OCI-LY7 (cell line): ENCODE results near the gene TMTC1. TPM values are rescaled to one million over a fixed set of nuclear protein-coding genes. Genes with fewer than 3 reads are reported as not detected.

ENCODE experiments used
- BruUV-seq: library from RNA; stranded (reverse); fragments of 400-500 nt; replicated peaks from 2 replicates; lab custom pipeline; 2021; lab: Mats Ljungman, UMichigan
- CTCF ChIA-PET: fragments of 300-600 bp; sonication (Branson Sonifier 250); formaldehyde crosslinking; loops from one replicate; lab custom pipeline; 2022; ENCODE audit warnings: antibody characterized with exemption; ENCODE audit not compliant: unreplicated experiment; lab: Charles Lee
- POLR2A ChIA-PET: fragments of 300-600 bp; sonication (Branson Sonifier 250); formaldehyde crosslinking; loops from one replicate; lab custom pipeline; 2022; ENCODE audit warnings: antibody characterized with exemption; lab: Charles Lee
- DNase-seq: peaks from one replicate; pipeline ENCODE4 v3.0.0-alpha.2; 2015; ENCODE audit warnings: low spot score
- H2AFZ ChIP-seq: fragments of 200-600 bp; sonication (generic), shearing (Covaris generic); 2 replicates; pipeline ENCODE4 v1.6.1; 2014; ENCODE audit warnings: mild to moderate bottlenecking, antibody characterized with exemption, low read length, moderate library complexity
- H3K27ac ChIP-seq: fragments of 200-600 bp; sonication (generic); 2 replicates; pipeline ENCODE4 v1.5.1; 2014; ENCODE audit warnings: mixed run types, low read depth, mild to moderate bottlenecking, moderate library complexity, low read length, inconsistent platforms; ENCODE audit not compliant: poor library complexity, severe bottlenecking
- H3K36me3 ChIP-seq: fragments of 200-600 bp; sonication (generic); 2 replicates; pipeline ENCODE4 v1.6.1; 2014; ENCODE audit warnings: mild to moderate bottlenecking, antibody characterized with exemption, low read length, moderate library complexity, mixed read lengths; ENCODE audit not compliant: insufficient read depth
- H3K4me1 ChIP-seq: fragments of 200-600 bp; sonication (generic); 2 replicates; pipeline ENCODE4 v1.5.1; 2014; ENCODE audit warnings: mild to moderate bottlenecking, low read length; ENCODE audit not compliant: insufficient read depth, poor library complexity, severe bottlenecking
- H3K4me2 ChIP-seq: fragments of 200-600 bp; sonication (generic); 2 replicates; pipeline ENCODE4 v1.6.1; 2014; ENCODE audit warnings: mild to moderate bottlenecking, low read length
- H3K4me3 ChIP-seq: fragments of 200-600 bp; sonication (generic); 2 replicates; pipeline ENCODE4 v1.5.1; 2014; ENCODE audit warnings: mild to moderate bottlenecking, low read depth, low read length; ENCODE audit not compliant: poor library complexity, severe bottlenecking
- H3K79me2 ChIP-seq: fragments of 200-600 bp; sonication (generic); 2 replicates; pipeline ENCODE4 v1.6.1; 2016; ENCODE audit warnings: low read depth, mild to moderate bottlenecking, low read length, moderate library complexity, mixed read lengths; ENCODE audit not compliant: insufficient read depth
- H3K9me2 ChIP-seq: fragments of 200-600 bp; sonication (generic); 2 replicates; pipeline ENCODE4 v1.6.1; 2016; ENCODE audit warnings: mild to moderate bottlenecking, low read length, mixed read lengths; ENCODE audit not compliant: insufficient read depth
- H3K9me3 ChIP-seq: fragments of 200-600 bp; sonication (generic); 2 replicates; pipeline ENCODE4 v1.6.1; 2014; ENCODE audit warnings: mild to moderate bottlenecking, mixed run types, low read length, mixed read lengths
- H4K20me1 ChIP-seq: fragments of 200-600 bp; sonication (generic); 2 replicates; pipeline ENCODE4 v1.6.1; 2014; ENCODE audit warnings: mild to moderate bottlenecking, antibody characterized with exemption, low read length, moderate library complexity, mixed read lengths; ENCODE audit not compliant: insufficient read depth
- EZH2phosphoT487 ChIP-seq: fragments of 200-600 bp; sonication (generic); IDR thresholded peaks from 2 replicates; pipeline ENCODE4 v1.6.1; 2018; ENCODE audit warnings: low read depth, borderline replicate concordance, mild to moderate bottlenecking, mixed run types, antibody characterized with exemption, low read length, moderate library complexity, mixed read lengths
- intact Hi-C: fragments of 100-400 bp; cut with micrococcal nuclease; formaldehyde crosslinking; loops from one replicate; pipeline ENCODE4 v1.10.0; 2022; ENCODE audit not compliant: unreplicated experiment
- total RNA-seq, 2 experiments: library from RNA; depleted of rRNA in 1 of 2; stranded (reverse); fragments of >200 nt in 1 of 2; shearing (Covaris generic) in 1 of 2; gene quantifications; 2 replicates each; pipeline ENCODE4 v1.2.3, GENCODE V29; 2014 to 2022
- TF ChIP-seq, protein P1 (sequence below): fragments of 200-600 bp; sonication (generic); conservative IDR thresholded peaks from 2 replicates; pipeline ENCODE4 v1.5.1; 2014; ENCODE audit warnings: mild to moderate bottlenecking, antibody characterized with exemption, low read length, moderate library complexity, mixed read lengths

The TMTC1 gene
- total RNA-seq, 2 experiments from 2014 or later: not detected

DNA sequence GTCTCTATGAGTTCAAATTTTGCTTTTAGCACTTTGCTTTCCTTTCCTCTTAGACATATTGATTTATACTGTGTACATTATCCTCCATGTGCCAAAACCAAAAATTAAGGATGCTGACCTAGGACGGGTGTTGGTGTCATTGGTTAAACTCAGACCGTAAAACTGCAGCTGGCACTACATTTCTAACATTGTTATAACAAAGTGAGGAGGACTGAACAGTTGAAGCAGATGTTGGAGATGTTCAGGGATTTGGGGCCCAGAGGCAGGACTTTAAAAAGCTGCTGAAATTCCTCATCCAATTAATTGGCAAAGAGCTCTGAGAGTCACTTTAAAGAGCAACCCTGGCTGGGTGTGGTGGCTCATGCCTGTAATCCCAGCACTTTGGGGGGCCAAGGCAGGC lies 72.4 kb downstream of the TMTC1 start:
- Histone ChIP-seq H3K4me1 (no peaks in the 10 kb centered on the region), H3K4me3 (no peak overlapping the region), H3K4me2 (no peak overlapping the region), H3K9me3 (no peaks in the 10 kb centered on the region), H2AFZ (no peak overlapping the region), H3K9me2 (no peaks in the 10 kb centered on the region), H4K20me1 (no peaks in the 10 kb centered on the region), H3K79me2 (no peaks in the 10 kb centered on the region), H3K36me3 (no peaks in the 10 kb centered on the region), H3K27ac (no peak overlapping the region)
- intact Hi-C loops: no loop called here
- CTCF ChIA-PET: no interaction called here
- TF ChIP-seq, protein P1, sequence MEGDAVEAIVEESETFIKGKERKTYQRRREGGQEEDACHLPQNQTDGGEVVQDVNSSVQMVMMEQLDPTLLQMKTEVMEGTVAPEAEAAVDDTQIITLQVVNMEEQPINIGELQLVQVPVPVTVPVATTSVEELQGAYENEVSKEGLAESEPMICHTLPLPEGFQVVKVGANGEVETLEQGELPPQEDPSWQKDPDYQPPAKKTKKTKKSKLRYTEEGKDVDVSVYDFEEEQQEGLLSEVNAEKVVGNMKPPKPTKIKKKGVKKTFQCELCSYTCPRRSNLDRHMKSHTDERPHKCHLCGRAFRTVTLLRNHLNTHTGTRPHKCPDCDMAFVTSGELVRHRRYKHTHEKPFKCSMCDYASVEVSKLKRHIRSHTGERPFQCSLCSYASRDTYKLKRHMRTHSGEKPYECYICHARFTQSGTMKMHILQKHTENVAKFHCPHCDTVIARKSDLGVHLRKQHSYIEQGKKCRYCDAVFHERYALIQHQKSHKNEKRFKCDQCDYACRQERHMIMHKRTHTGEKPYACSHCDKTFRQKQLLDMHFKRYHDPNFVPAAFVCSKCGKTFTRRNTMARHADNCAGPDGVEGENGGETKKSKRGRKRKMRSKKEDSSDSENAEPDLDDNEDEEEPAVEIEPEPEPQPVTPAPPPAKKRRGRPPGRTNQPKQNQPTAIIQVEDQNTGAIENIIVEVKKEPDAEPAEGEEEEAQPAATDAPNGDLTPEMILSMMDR: no peak
- TF ChIP-seq EZH2phosphoT487: no peak
- POLR2A ChIA-PET: interaction anchor here (0.6 to 1.2 kb wide), 2 partner anchors 10 to 44 kb away, joined by 3 read pairs; no protein-coding TSS in a partner anchor
- DNase-seq: no peak
- BruUV-seq: no TSS peak

DNA sequence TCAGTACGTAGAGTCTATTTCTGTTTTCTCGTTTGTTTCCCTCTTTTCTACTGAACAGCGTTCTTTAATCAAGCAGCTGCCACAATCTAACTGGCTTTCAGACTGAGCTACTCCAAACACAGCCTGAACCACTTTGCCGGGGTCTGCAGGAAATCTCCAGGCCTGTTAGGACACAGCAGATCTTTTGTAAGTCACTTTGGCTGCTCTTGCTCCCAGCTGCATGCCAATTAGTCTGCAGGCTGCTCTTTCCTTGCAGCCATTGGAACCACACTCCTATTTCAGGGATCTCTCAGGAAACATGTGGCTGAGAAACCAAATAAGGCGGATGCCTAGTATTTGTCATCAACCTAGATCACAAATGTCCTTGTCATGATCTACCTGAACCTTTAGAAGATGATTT lies 73.6 kb downstream of the TMTC1 start:
- no TSS peak for BruUV-seq
- DNase-seq: no peak
- no peak overlapping the region for H2AFZ ChIP-seq
- no peaks in the 10 kb centered on the region for H3K79me2 ChIP-seq
- H3K9me3 ChIP-seq: no peaks in the 10 kb centered on the region
- intact Hi-C loops: no loop called here
- no peak overlapping the region for H3K4me3 ChIP-seq
- ChIA-PET CTCF (no interaction called here), POLR2A (no interaction called here)
- H3K4me2 ChIP-seq: no peak overlapping the region
- no peak for TF ChIP-seq EZH2phosphoT487
- TF ChIP-seq, protein P1: no peak
- no peaks in the 10 kb centered on the region for H3K9me2 ChIP-seq
- H4K20me1 ChIP-seq: no peaks in the 10 kb centered on the region
- no peak overlapping the region for H3K27ac ChIP-seq
- no peaks in the 10 kb centered on the region for H3K4me1 ChIP-seq
- no peaks in the 10 kb centered on the region for H3K36me3 ChIP-seq

DNA sequence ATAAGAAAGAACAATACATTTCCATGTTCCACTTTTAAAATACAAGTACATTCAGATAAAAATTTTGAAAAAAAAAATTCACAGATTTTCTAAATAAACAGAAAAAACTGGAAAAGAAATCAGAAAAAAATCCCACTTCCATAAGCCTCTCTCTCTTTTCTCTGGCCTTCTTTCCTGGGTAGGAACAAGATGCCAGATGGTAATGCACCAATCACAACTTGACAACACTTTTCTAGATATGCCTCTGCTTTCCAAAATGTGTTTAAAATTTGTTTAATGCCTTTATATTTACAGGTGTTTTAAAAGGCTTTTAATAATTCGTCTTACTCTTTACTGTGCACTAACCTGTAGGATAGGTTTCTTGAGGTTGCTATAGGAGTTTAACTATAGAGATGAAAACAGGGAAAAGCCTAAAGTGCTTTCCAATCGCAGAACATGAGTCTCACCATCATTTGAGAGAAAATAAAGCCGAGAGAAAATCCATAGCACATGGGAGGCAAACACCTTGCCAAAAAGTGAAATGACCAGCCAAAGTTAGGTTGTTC lies 74.2 kb downstream of the TMTC1 start:
- Histone ChIP-seq H3K27ac (no peak overlapping the region), H3K4me2 (no peak overlapping the region), H2AFZ (no peak overlapping the region), H3K9me3 (no peaks in the 10 kb centered on the region), H3K4me3 (no peak overlapping the region), H3K9me2 (no peaks in the 10 kb centered on the region), H3K36me3 (no peaks in the 10 kb centered on the region), H3K79me2 (no peaks in the 10 kb centered on the region), H4K20me1 (no peaks in the 10 kb centered on the region), H3K4me1 (no peaks in the 10 kb centered on the region)
- ChIA-PET POLR2A (no interaction called here), CTCF (no interaction called here)
- no peak for DNase-seq
- no TSS peak for BruUV-seq
- intact Hi-C loops: no loop called here
- TF ChIP-seq EZH2phosphoT487: no peak
- TF ChIP-seq, protein P1: no peak
